ELF-1 (cell line): ENCODE data around the gene ASPSCR1.

Experiments
- DNase-seq: peaks from one replicate; pipeline ENCODE4 v3.0.0-alpha.2; 2016; ENCODE audit warnings: low read depth, low spot score

The ASPSCR1 gene

GRCh38 chr17:81981511-81981910 is 4.1 kb downstream of the ASPSCR1 start:
- peak; percentile 14 for DNase-seq

GRCh38 chr17:81983011-81983638 is 5.7 kb downstream of the ASPSCR1 start:
- DNase-seq, result no peak

- no peak for DNase-seq
These were observed 6.4 kb downstream of the ASPSCR1 start for GRCh38 chr17:81983639-81984373.

- peak; percentile 1 for DNase-seq
These were observed 7.5 kb downstream of the ASPSCR1 start for GRCh38 chr17:81984773-81985410.

- DNase-seq, result no peak
These were observed 9.2 kb downstream of the ASPSCR1 start for GRCh38 chr17:81986606-81987005.

GRCh38 chr17:81987161-81987770 is 9.8 kb downstream of the ASPSCR1 start:
- DNase-seq, result peak; percentile 41

- peak; percentile 12 for DNase-seq
These were observed 13.6 kb downstream of the ASPSCR1 start for GRCh38 chr17:81990836-81991683.

- DNase-seq, result peak; percentile 95
These were observed 14.4 kb downstream of the ASPSCR1 start for GRCh38 chr17:81991684-81992305.

- DNase-seq, result no peak
These were observed 15.1 kb downstream of the ASPSCR1 start for GRCh38 chr17:81992306-81993102.

GRCh38 chr17:81993729-81994592 is 16.5 kb downstream of the ASPSCR1 start:
- peak; percentile 46 for DNase-seq

GRCh38 chr17:81994593-81995462 is 17.4 kb downstream of the ASPSCR1 start:
- DNase-seq, result peak; percentile 18

GRCh38 chr17:81995463-81996231 is 18.2 kb downstream of the ASPSCR1 start:
- DNase-seq, result peak; percentile 7

GRCh38 chr17:81996232-81996756 is 18.9 kb downstream of the ASPSCR1 start:
- DNase-seq, result no peak

- no peak for DNase-seq
These were observed 19.5 kb downstream of the ASPSCR1 start for GRCh38 chr17:81996757-81997441.

- DNase-seq, result no peak
These were observed 20.8 kb downstream of the ASPSCR1 start for GRCh38 chr17:81998212-81998611.

GRCh38 chr17:81998691-81999438 is 21.4 kb downstream of the ASPSCR1 start:
- no peak for DNase-seq
